HFFc6 (cell line): ENCODE measurements around the gene RNF13. TPM values are rescaled to one million over a fixed set of nuclear protein-coding genes. Genes with fewer than 3 reads are reported as not detected.

ENCODE experiments used
- DNase-seq: peaks from one replicate; pipeline ENCODE4 v3.0.0-alpha.2; 2018
- H3K27ac Mint-ChIP-seq: 2 replicates; pipeline ENCODE4 v1.8.0; 2020; ENCODE audit warnings: mild to moderate bottlenecking, mixed read lengths
- H3K27me3 Mint-ChIP-seq: 2 replicates; pipeline ENCODE4 v1.8.0; 2021; ENCODE audit warnings: mild to moderate bottlenecking, moderate library complexity, mixed read lengths; ENCODE audit not compliant: insufficient read depth
- H3K36me3 Mint-ChIP-seq: 2 replicates; pipeline ENCODE4 v1.8.0; 2021; ENCODE audit warnings: low read depth, mixed read lengths
- H3K4me1 Mint-ChIP-seq: 2 replicates; pipeline ENCODE4 v1.8.0; 2020; ENCODE audit warnings: low read depth, mixed read lengths
- H3K4me3 Mint-ChIP-seq: 2 replicates; pipeline ENCODE4 v1.8.0; 2020; ENCODE audit warnings: mild to moderate bottlenecking, moderate library complexity, mixed read lengths
- H3K9me3 Mint-ChIP-seq: 2 replicates; pipeline ENCODE4 v1.8.0; 2020; ENCODE audit warnings: mild to moderate bottlenecking, mixed read lengths
- total RNA-seq, 6 experiments: library from RNA; stranded (reverse); fragmentation: NEBNext Ultra II Directional; extraction: Animal tissue kit (Norgen Biotek cat#: 25700); gene quantifications; 2 replicates in 1 of 6; 3 replicates in 5 of 6; pipeline ENCODE4 v1.2.3, GENCODE V29; 2021
- TF ChIP-seq, protein P1 (sequence below): fragments of 200-600 bp; sonication (generic); IDR thresholded peaks from 2 replicates; pipeline ENCODE4 v1.5.0; 2021; ENCODE audit warnings: antibody characterized with exemption, mild to moderate bottlenecking

The RNF13 gene
- total RNA-seq, 6 experiments from 2014 or later: 20.5 to 33.7 (median 25.7) TPM

GRCh38 chr3:149790268-149790667 is 22.7 kb upstream of the RNF13 start:
- H3K27ac Mint-ChIP-seq: peak overlapping the region; percentile 24
- no peaks in the 10 kb centered on the region for H3K27me3 Mint-ChIP-seq
- no peak for DNase-seq
- TF ChIP-seq, protein P1, sequence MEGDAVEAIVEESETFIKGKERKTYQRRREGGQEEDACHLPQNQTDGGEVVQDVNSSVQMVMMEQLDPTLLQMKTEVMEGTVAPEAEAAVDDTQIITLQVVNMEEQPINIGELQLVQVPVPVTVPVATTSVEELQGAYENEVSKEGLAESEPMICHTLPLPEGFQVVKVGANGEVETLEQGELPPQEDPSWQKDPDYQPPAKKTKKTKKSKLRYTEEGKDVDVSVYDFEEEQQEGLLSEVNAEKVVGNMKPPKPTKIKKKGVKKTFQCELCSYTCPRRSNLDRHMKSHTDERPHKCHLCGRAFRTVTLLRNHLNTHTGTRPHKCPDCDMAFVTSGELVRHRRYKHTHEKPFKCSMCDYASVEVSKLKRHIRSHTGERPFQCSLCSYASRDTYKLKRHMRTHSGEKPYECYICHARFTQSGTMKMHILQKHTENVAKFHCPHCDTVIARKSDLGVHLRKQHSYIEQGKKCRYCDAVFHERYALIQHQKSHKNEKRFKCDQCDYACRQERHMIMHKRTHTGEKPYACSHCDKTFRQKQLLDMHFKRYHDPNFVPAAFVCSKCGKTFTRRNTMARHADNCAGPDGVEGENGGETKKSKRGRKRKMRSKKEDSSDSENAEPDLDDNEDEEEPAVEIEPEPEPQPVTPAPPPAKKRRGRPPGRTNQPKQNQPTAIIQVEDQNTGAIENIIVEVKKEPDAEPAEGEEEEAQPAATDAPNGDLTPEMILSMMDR: no peak
- no peaks in the 10 kb centered on the region; the same call in 1 of the 2 replicates for H3K36me3 Mint-ChIP-seq
- peaks cover 26% of the 10 kb centered on the region for H3K4me1 Mint-ChIP-seq
- H3K4me3 Mint-ChIP-seq: peak overlapping the region; percentile 29; the same call in 1 of the 2 replicates
- H3K9me3 Mint-ChIP-seq: no peaks in the 10 kb centered on the region

GRCh38 chr3:149790698-149791097 is 22.3 kb upstream of the RNF13 start:
- peaks cover 26% of the 10 kb centered on the region for H3K4me1 Mint-ChIP-seq
- H3K27ac Mint-ChIP-seq: peak overlapping the region; percentile 24; the same call in 1 of the 2 replicates
- no peak for DNase-seq
- H3K36me3 Mint-ChIP-seq: no peaks in the 10 kb centered on the region; the same call in 1 of the 2 replicates
- TF ChIP-seq, protein P1: no peak
- H3K27me3 Mint-ChIP-seq: no peaks in the 10 kb centered on the region
- H3K4me3 Mint-ChIP-seq: no peak overlapping the region; the same call in 1 of the 2 replicates
- no peaks in the 10 kb centered on the region for H3K9me3 Mint-ChIP-seq

- TF ChIP-seq, protein P1: no peak
- Mint-ChIP-seq H3K27ac (no peak within 1 kb of the TSS), H3K9me3 (no peaks in the 10 kb centered on the region), H3K27me3 (no peaks in the 10 kb centered on the region; the same call in 1 of the 2 replicates), H3K4me3 (no peak within 1 kb of the TSS), H3K36me3 (no peaks in the 10 kb centered on the region), H3K4me1 (peaks cover 26% of the 10 kb centered on the region)
- no peak for DNase-seq
Observed at GRCh38 chr3:149792452-149793270, 20.4 kb upstream of the RNF13 start, which contains the start of gene ANKUB1. Gene ANKUB1, minus strand, starts transcription at chr3:149792554. Its CDS starts 188 bp downstream, at chr3:149792366.

DNA sequence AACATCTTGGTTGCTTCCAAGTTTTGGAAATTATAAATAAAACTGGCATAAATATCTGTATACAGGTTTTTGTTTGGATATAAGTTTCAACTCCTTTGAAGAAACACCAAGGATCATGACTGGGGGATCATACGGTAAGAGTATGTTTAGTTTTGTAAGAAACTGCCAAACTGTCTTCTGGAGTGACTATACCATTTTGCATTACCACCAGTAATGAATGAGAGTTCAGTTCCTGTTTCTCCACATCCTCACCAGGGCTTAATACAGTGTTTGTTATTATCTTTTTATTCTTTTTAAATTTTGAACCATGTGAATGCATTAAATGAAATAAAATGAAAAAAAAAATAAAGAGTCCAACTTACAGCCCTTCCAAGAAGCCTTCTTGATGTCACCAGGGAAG is 17.0 kb upstream of the RNF13 start:
- Mint-ChIP-seq H3K27ac (no peak overlapping the region), H3K36me3 (peaks cover 8% of the 10 kb centered on the region; the same call in 1 of the 2 replicates), H3K4me1 (peaks cover 8% of the 10 kb centered on the region), H3K4me3 (no peak overlapping the region), H3K9me3 (no peaks in the 10 kb centered on the region), H3K27me3 (no peaks in the 10 kb centered on the region; the same call in none of the 2 replicates)
- no peak for DNase-seq
- TF ChIP-seq, protein P1: no peak

- DNase-seq: no peak
- H3K4me1 Mint-ChIP-seq: peaks cover 8% of the 10 kb centered on the region
- no peaks in the 10 kb centered on the region; the same call in none of the 2 replicates for H3K27me3 Mint-ChIP-seq
- no peaks in the 10 kb centered on the region for H3K9me3 Mint-ChIP-seq
- no peak overlapping the region for H3K4me3 Mint-ChIP-seq
- H3K36me3 Mint-ChIP-seq: peaks cover 8% of the 10 kb centered on the region; the same call in 1 of the 2 replicates
- no peak overlapping the region for H3K27ac Mint-ChIP-seq
- TF ChIP-seq, protein P1: no peak
Observed at GRCh38 chr3:149800693-149801092, 12.3 kb upstream of the RNF13 start.
